Osteocyte (in vitro differentiated cells): ENCODE measurements around the gene KRT79. TPM values are rescaled to one million over a fixed set of nuclear protein-coding genes. Genes with fewer than 3 reads are reported as not detected.

Experiments used
- DNase-seq: peaks from one replicate; pipeline ENCODE4 v3.0.0; 2021; ENCODE audit warnings: mixed read lengths; ENCODE audit not compliant: unreplicated experiment; ENCODE audit errors: extremely low spot score
- H3K27ac Mint-ChIP-seq: one replicate; pipeline ENCODE4 v1.8.0; 2021; ENCODE audit warnings: mild to moderate bottlenecking, mixed read lengths; ENCODE audit not compliant: unreplicated experiment
- H3K27me3 Mint-ChIP-seq: one replicate; pipeline ENCODE4 v1.8.0; 2021; ENCODE audit warnings: mixed read lengths; ENCODE audit not compliant: unreplicated experiment
- H3K36me3 Mint-ChIP-seq: one replicate; pipeline ENCODE4 v1.8.0; 2021; ENCODE audit warnings: mixed read lengths; ENCODE audit not compliant: unreplicated experiment
- H3K4me1 Mint-ChIP-seq: one replicate; pipeline ENCODE4 v1.8.0; 2021; ENCODE audit warnings: mixed read lengths; ENCODE audit not compliant: unreplicated experiment
- H3K4me3 Mint-ChIP-seq: one replicate; pipeline ENCODE4 v1.8.0; 2021; ENCODE audit warnings: mild to moderate bottlenecking, moderate library complexity, mixed read lengths; ENCODE audit not compliant: unreplicated experiment
- H3K9me3 Mint-ChIP-seq: one replicate; pipeline ENCODE4 v1.8.0; 2021; ENCODE audit warnings: mixed read lengths; ENCODE audit not compliant: unreplicated experiment
- total RNA-seq: library from RNA; stranded (reverse); gene quantifications from 2 replicates; pipeline ENCODE4 v1.2.1, GENCODE V29; 2021
- TF ChIP-seq, protein P1 (sequence below): fragments of 200-600 bp; sonication (generic); IDR thresholded peaks from 2 replicates; pipeline ENCODE4 v1.5.0; 2021; ENCODE audit warnings: antibody characterized with exemption, mild to moderate bottlenecking, moderate library complexity

Gene KRT79
- total RNA-seq, 1 donor from 2014 or later, result not detected

DNA sequence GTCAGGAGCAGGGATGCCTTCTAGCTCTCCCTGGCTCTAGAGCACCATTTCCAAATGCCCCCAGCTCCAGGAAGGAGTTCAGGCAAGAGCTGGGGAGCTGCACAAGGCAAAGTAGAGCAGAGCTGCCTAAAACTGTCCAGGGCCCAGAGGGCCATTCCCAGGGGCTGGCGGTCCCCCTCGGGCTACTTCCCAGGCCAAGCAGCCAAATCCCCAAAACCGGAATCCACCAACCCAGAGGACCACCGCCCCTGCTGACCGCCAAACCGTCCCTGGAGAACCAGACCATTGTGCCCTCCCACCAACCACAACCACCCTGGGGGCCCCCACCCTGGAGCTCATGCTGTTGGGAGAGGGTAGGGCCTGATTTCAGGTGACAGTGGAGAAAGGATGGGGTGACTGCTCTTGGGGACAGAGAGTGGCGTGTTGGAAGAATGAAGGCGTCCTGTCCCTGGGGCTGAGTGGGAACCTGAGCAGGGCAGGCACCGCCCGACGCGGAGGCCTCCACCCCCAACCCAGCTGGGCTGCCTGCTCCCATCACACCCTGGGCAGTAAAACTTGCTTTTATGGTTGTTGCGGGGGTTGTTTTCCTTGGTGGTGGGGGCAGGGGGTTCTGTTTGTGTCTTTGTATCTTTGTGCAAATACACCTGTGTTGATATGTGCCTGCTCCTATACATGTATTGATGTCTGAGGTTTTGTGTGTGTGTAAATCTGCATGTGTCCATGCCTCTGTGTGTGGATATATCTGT is 38.7 kb upstream of the KRT79 start:
- Mint-ChIP-seq H3K27ac (peak overlapping the region; percentile 95), H3K4me3 (no peak overlapping the region)

DNA sequence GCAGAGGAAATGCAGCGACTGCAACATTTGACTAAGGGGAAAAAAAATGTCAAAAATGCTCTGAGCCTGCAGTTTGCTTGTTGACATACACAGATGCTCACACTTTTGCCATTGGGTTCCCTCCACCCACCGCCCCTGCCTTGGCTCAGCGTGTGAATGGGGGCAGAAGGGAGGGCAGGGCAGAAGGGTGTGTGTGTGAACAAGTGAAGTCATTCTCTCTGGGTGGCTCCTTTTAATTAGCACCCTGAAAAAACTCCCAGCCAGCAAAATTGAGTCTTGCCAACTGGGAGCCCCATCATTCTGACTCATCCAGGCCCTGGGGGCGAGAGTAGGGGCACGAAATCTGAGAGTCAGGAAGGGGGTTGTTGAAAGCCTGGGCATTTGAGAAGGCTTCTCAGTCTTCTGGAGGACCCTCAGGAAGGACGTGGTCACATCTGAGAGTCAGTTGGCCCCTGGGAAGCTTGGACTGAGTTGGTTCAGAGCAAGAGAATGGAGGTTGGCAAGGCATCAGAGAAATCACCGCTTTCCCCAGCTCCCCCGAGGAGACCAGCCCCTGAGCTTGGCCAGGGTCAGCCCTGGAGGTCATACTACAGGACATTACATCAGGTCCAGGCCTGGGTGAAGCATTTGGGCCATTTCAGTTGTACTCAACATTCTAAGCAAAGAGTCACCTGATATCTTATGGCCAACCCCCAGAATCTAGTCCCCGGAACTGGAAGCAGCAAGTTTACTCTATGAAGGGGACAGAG is 37.4 kb upstream of the KRT79 start:
- TF ChIP-seq, protein P1, sequence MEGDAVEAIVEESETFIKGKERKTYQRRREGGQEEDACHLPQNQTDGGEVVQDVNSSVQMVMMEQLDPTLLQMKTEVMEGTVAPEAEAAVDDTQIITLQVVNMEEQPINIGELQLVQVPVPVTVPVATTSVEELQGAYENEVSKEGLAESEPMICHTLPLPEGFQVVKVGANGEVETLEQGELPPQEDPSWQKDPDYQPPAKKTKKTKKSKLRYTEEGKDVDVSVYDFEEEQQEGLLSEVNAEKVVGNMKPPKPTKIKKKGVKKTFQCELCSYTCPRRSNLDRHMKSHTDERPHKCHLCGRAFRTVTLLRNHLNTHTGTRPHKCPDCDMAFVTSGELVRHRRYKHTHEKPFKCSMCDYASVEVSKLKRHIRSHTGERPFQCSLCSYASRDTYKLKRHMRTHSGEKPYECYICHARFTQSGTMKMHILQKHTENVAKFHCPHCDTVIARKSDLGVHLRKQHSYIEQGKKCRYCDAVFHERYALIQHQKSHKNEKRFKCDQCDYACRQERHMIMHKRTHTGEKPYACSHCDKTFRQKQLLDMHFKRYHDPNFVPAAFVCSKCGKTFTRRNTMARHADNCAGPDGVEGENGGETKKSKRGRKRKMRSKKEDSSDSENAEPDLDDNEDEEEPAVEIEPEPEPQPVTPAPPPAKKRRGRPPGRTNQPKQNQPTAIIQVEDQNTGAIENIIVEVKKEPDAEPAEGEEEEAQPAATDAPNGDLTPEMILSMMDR, result no peak
- peak; percentile 88 for DNase-seq
- no peaks in the 10 kb centered on the region for H3K36me3 Mint-ChIP-seq
- H3K27ac Mint-ChIP-seq, result peak overlapping the region; percentile 95
- H3K4me3 Mint-ChIP-seq, result no peak overlapping the region
- H3K4me1 Mint-ChIP-seq, result peaks cover 62% of the 10 kb centered on the region
- H3K27me3 Mint-ChIP-seq, result no peaks in the 10 kb centered on the region
- H3K9me3 Mint-ChIP-seq, result no peaks in the 10 kb centered on the region

More for the DNA sequence above, 38.7 kb upstream of the KRT79 start:
- peaks cover 66% of the 10 kb centered on the region for H3K4me1 Mint-ChIP-seq
- H3K27me3 Mint-ChIP-seq, result no peaks in the 10 kb centered on the region
- TF ChIP-seq, protein P1, result no peak
- H3K9me3 Mint-ChIP-seq, result no peaks in the 10 kb centered on the region
- DNase-seq, result no peak
- no peaks in the 10 kb centered on the region for H3K36me3 Mint-ChIP-seq

DNA sequence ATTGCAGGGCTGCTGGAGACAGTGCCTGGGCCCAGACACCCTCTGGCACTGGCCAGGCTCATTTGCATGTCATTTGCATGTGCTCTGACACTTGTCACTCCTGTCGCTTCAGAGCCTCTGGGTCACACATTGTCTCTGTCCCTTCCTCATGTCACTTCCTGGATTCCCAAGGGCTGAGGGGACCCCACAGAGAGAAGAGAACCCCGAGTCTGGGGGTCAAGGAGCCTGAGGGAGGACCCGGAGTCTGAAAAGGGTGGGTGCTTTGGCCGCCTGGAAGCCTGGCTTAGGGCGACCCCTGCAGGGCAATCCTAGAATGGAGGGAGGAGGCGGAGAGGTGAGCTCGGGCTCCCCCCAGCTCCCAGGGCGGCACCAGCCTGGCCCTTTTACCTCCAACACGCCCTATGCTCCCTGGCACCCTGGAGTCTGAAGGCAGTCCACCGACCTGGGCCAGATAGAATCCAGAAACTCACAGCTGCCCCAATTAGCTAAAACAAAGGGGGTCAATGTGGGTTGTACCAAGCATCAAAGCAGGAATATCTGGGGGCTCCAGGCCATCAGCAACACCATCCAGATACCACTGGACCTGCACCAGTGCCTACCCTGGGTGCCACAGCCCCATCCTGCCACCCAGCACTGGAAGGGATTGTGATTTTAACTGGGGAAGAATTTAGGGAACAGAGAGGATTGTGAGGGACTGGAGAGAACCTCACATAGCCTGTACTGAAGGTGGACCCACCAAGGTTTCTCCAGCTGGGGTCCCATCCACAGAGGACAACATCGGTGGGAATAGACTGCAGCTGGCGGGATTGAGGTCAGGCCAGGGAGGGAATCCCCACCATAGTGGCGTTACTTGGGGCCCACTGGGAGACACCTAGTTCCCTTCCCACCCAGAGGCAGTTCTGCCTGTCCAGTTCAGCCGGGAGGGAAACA is 36.5 kb upstream of the KRT79 start:
- Mint-ChIP-seq H3K9me3 (no peaks in the 10 kb centered on the region), H3K4me3 (no peak overlapping the region), H3K4me1 (peaks cover 58% of the 10 kb centered on the region), H3K27me3 (no peaks in the 10 kb centered on the region), H3K27ac (peak overlapping the region; percentile 95), H3K36me3 (no peaks in the 10 kb centered on the region)
- TF ChIP-seq, protein P1, result peak; percentile 68
- no peak for DNase-seq

DNA sequence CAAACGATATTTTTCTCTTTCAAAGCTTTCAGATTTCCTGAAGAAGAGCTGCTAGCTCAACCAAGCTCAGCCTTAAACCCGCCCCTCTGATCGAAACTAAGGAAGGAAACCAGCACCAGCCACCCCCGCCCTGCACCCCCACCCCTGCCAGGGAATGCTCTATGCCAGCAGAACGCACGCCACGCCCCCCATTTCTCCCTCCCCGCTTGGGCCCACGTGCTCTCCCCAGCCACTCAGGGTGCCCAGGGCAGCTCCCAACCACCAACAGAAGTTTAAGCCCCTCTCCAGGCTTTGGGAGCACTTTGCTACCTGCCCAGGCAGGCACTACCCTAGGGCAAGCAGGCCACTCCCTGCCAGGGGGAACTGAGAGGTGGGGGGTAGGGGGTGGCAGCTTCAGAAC is 33.5 kb upstream of the KRT79 start:
- no peaks in the 10 kb centered on the region for H3K27me3 Mint-ChIP-seq
- DNase-seq, result no peak
- H3K36me3 Mint-ChIP-seq, result no peaks in the 10 kb centered on the region
- H3K4me3 Mint-ChIP-seq, result no peak overlapping the region
- TF ChIP-seq, protein P1, result no peak
- peaks cover 39% of the 10 kb centered on the region for H3K4me1 Mint-ChIP-seq
- no peaks in the 10 kb centered on the region for H3K9me3 Mint-ChIP-seq
- H3K27ac Mint-ChIP-seq, result no peak overlapping the region
